Esophagus muscularis mucosa (tissue), 4 donors: ENCODE data around the gene CLCA4. TPM values are rescaled to one million over a fixed set of nuclear protein-coding genes. Genes with fewer than 3 reads are reported as not detected.

Experiments
- DNase-seq: peaks from one replicate; pipeline ENCODE4 v3.0.0-alpha.2; 2017; ENCODE audit errors: extremely low spot score
- H3K27ac ChIP-seq, 4 donors: fragments of 200-600 bp; sonication (generic); replicated peaks in 1 of 4; 1 replicate in 3 of 4; 2 replicates in 1 of 4; pipeline ENCODE4 v1.5.1; 2016 to 2019; ENCODE audit warnings: mild to moderate bottlenecking in 1 of 4
- H3K27me3 ChIP-seq, 4 donors: fragments of 200-600 bp; sonication (generic); one replicate each; pipeline versions ENCODE4 v1.5.1 to v1.6.0; 2016 to 2019
- H3K36me3 ChIP-seq, 4 donors: fragments of 200-600 bp; sonication (generic); one replicate each; pipeline ENCODE4 v1.5.1; 2016 to 2019
- H3K4me1 ChIP-seq, 4 donors: fragments of 200-600 bp; sonication (generic); one replicate each; pipeline ENCODE4 v1.5.1; 2016 to 2019
- H3K4me3 ChIP-seq, 4 donors: fragments of 200-600 bp; sonication (generic); 1 replicate in 2 of 4; 2 replicates in 2 of 4; pipeline ENCODE4 v1.5.1; 2016 to 2019; ENCODE audit warnings: mild to moderate bottlenecking in 4 of 4, moderate library complexity in 1 of 4
- H3K9me3 ChIP-seq, 4 donors: fragments of 200-600 bp; sonication (generic); 1 replicate in 3 of 4; 2 replicates in 1 of 4; pipeline ENCODE4 v1.5.1; 2016 to 2019
- EP300 ChIP-seq: sonication (generic); formaldehyde crosslinking; IDR thresholded peaks from one replicate; pipeline ENCODE4 v1.6.1; 2017; ENCODE audit warnings: antibody characterized with exemption
- POLR2A ChIP-seq: fragments of 450-650 bp; IDR thresholded peaks from one replicate; pipeline ENCODE4 v1.6.1; 2017; ENCODE audit warnings: antibody characterized with exemption, moderate library complexity, mild to moderate bottlenecking, low read depth
- POLR2AphosphoS5 ChIP-seq, 2 donors: sonication (generic); formaldehyde crosslinking; IDR thresholded peaks; one replicate each; pipeline ENCODE4 v1.6.1; 2017; ENCODE audit warnings: antibody characterized with exemption in 2 of 2
- WGBS: methylation state at CpG from one replicate; pipeline ENCODE4 v1.1.5; 2018; 5-methylcytosine and 5-hydroxymethylcytosine counted together
- intact Hi-C: fragments of 100-400 bp; cut with DNase I; formaldehyde crosslinking; loops from one replicate; pipeline ENCODE4 v1.15.1; 2023
- total RNA-seq, 4 donors: library from RNA; depleted of rRNA; stranded (reverse); fragments of >200 nt; gene quantifications; one replicate each; pipeline versions ENCODE4 v1.1.0 to v1.2.1, GENCODE V29; 2016
- TF ChIP-seq, protein P1 (sequence below), 3 experiments: fragments of 200-600 bp in 2 of 3; fragments of 450-650 bp in 1 of 3; sonication (generic) in 2 of 3; IDR thresholded peaks; one replicate each; pipeline ENCODE4 v1.5.1; 2017 to 2019; ENCODE audit warnings: antibody characterized with exemption in 3 of 3, mild to moderate bottlenecking in 2 of 3, moderate library complexity in 1 of 3

The CLCA4 gene
- total RNA-seq, 4 donors from 2014 or later: 1.4 to 1.7 TPM; not detected in 2

DNA sequence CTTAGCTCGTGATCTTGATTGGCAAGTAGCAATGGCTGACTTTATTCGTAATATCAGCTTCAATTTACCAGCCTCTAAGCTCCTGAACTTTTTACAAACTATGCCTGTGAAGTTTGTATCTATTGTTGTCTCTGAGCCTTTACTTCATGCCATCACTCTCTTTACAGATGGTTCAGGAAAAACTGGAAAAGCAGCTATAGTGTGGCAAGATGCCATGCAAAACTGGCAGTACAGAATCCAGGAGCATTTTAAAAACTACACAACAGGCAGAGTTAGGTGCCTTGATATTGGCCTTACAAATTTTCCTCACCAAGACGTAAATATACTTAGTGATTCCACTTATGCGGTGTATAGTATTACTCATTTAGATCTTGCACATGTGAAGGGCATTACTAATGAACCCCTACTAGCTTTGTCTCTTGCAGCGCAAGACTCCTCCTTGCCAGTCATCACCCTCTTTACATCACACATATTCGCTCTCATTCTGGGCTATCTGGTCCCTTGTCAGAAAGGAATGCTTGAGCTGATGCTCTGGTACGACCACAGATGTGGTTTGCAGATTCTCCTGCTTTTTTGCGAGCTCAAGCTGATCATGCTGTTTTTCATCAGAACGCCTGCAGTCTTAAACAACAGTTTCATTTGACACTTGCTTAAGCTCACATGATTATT, 41.8 kb upstream of the CLCA4 start:
- TF ChIP-seq POLR2AphosphoS5 (IDR thresholded peaks at IDR 0.05) (no peak), POLR2A (no peak), EP300 (no peak)
- TF ChIP-seq, protein P1, sequence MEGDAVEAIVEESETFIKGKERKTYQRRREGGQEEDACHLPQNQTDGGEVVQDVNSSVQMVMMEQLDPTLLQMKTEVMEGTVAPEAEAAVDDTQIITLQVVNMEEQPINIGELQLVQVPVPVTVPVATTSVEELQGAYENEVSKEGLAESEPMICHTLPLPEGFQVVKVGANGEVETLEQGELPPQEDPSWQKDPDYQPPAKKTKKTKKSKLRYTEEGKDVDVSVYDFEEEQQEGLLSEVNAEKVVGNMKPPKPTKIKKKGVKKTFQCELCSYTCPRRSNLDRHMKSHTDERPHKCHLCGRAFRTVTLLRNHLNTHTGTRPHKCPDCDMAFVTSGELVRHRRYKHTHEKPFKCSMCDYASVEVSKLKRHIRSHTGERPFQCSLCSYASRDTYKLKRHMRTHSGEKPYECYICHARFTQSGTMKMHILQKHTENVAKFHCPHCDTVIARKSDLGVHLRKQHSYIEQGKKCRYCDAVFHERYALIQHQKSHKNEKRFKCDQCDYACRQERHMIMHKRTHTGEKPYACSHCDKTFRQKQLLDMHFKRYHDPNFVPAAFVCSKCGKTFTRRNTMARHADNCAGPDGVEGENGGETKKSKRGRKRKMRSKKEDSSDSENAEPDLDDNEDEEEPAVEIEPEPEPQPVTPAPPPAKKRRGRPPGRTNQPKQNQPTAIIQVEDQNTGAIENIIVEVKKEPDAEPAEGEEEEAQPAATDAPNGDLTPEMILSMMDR (IDR thresholded peaks at IDR 0.05): no peak
- no peak overlapping the region for H3K27ac ChIP-seq

GRCh38 chr1:86505564-86505902, 41.3 kb upstream of the CLCA4 start:
- no peaks in the 10 kb centered on the region for H3K36me3 ChIP-seq
- WGBS: 44% methylated on average over 4 of the region's 4 CpGs
- H3K27me3 ChIP-seq: no peaks in the 10 kb centered on the region
- H3K9me3 ChIP-seq: no peaks in the 10 kb centered on the region
- H3K4me3 ChIP-seq: no peak overlapping the region
- H3K4me1 ChIP-seq: peaks cover 0 to 37% (median 31%) of the 10 kb centered on the region in 4 donors
- intact Hi-C loops: loop anchor here (5.0 kb wide), 1 partner anchor 33 kb away; no protein-coding TSS in a partner anchor
- TF ChIP-seq EP300: no peak
- TF ChIP-seq POLR2A: no peak
- TF ChIP-seq, protein P1 (IDR thresholded peaks at IDR 0.05): no peak
- no peak for TF ChIP-seq POLR2AphosphoS5 (IDR thresholded peaks at IDR 0.05)
- H3K27ac ChIP-seq: no peak overlapping the region
- DNase-seq: no peak

More for the DNA sequence above, 41.8 kb upstream of the CLCA4 start:
- WGBS: 67% methylated on average over 9 of the region's 9 CpGs
- DNase-seq: no peak
- H3K36me3 ChIP-seq: no peaks in the 10 kb centered on the region
- intact Hi-C loops: loop anchor here (5.0 kb wide), 1 partner anchor 33 kb away; no protein-coding TSS in a partner anchor
- H3K27me3 ChIP-seq: no peaks in the 10 kb centered on the region
- H3K4me3 ChIP-seq: no peak overlapping the region
- H3K4me1 ChIP-seq: peaks cover 0 to 39% (median 33%) of the 10 kb centered on the region in 4 donors
- no peaks in the 10 kb centered on the region for H3K9me3 ChIP-seq

DNA sequence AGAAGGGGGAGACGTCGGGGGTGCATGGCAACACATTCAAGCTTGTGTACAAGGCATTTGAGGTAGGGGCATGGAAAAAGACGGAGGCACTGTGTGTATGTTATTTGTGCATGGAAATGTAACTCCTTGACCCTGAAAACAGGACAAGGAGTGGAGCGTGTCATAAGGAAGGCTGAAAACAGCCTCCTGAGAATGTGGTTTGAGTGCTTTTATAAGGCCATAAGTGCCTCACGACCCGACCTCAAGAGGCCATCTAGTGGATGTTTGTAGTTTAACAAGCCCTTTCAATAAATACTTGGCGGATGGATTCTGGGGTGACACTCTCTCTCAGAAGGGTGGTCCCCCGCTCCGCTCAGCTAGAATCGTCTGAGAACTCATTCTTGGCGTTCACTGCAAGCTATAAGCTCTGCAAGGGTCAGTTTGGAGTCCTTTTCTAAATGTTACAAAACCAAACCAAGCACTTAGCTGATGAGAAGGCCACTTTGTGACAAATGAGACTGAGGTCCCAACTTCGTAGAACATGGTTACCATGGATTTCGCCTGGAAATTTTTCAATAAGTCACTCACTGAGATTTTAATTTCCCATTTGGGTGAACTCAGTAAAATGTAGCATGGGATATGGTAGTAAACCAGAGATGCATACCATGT, 38.8 kb upstream of the CLCA4 start:
- Histone ChIP-seq H3K9me3 (no peaks in the 10 kb centered on the region), H3K36me3 (no peaks in the 10 kb centered on the region), H3K27me3 (no peaks in the 10 kb centered on the region), H3K4me1 (peaks cover 0 to 27% (median 23%) of the 10 kb centered on the region in 4 donors), H3K27ac (no peak overlapping the region), H3K4me3 (no peak overlapping the region)
- no peak for DNase-seq
- TF ChIP-seq POLR2A: no peak
- TF ChIP-seq, protein P1 (IDR thresholded peaks at IDR 0.05): peak; percentile 41 to 58 (median 44)
- WGBS: 51% methylated on average over 13 of the region's 13 CpGs
- intact Hi-C loops: loop anchor here (2.0 to 5.0 kb wide), 2 partner anchors 36 to 125 kb away; no protein-coding TSS in a partner anchor

GRCh38 chr1:86508583-86508969, 38.3 kb upstream of the CLCA4 start:
- no peak overlapping the region for H3K27ac ChIP-seq
- no peak overlapping the region for H3K4me3 ChIP-seq
- H3K4me1 ChIP-seq: peaks cover 0 to 22% (median 18%) of the 10 kb centered on the region in 4 donors
- no peak for DNase-seq
- no peaks in the 10 kb centered on the region for H3K27me3 ChIP-seq
- TF ChIP-seq POLR2A: no peak
- no peak for TF ChIP-seq EP300
- TF ChIP-seq, protein P1 (IDR thresholded peaks at IDR 0.05): no peak
- no peak for TF ChIP-seq POLR2AphosphoS5 (IDR thresholded peaks at IDR 0.05)
- WGBS: 69% methylated on average over 2 of the region's 2 CpGs
- intact Hi-C loops: loop anchor here (2.0 to 5.0 kb wide), 2 partner anchors 36 to 126 kb away; no protein-coding TSS in a partner anchor
- no peaks in the 10 kb centered on the region for H3K36me3 ChIP-seq
- H3K9me3 ChIP-seq: no peaks in the 10 kb centered on the region
